CD8-positive, alpha-beta memory T cell (primary cell): ENCODE measurements around the gene TSPAN7. TPM values are rescaled to one million over a fixed set of nuclear protein-coding genes. Genes with fewer than 3 reads are reported as not detected.

Source experiments
- CTCF ChIA-PET: fragments of 350-600 bp; sonication (Branson Sonifier 250); formaldehyde crosslinking; loops from one replicate; lab custom pipeline; 2021; ENCODE audit warnings: antibody characterized with exemption; lab: Charles Lee
- POLR2A ChIA-PET: fragments of 350-600 bp; sonication (Branson Sonifier 250); formaldehyde crosslinking; loops from one replicate; lab custom pipeline; 2021; ENCODE audit warnings: antibody characterized with exemption; lab: Charles Lee
- DNase-seq, 5 donors: peaks; one replicate each; pipeline versions ENCODE4 v3.0.0 to v3.0.0-alpha.2; 2020 to 2022; ENCODE audit warnings: mixed read lengths in 1 of 5
- H3K27ac ChIP-seq: one replicate; pipeline ENCODE4 v1.7.0; 2013; ENCODE audit warnings: low read depth, mild to moderate bottlenecking, low read length, moderate library complexity
- H3K27me3 ChIP-seq: 2 replicates; pipeline ENCODE4 v1.7.0; 2013; ENCODE audit warnings: low read length, mild to moderate bottlenecking; ENCODE audit not compliant: insufficient read depth, poor library complexity, severe bottlenecking
- H3K36me3 ChIP-seq: 2 replicates; pipeline ENCODE4 v1.7.0; 2013; ENCODE audit warnings: mild to moderate bottlenecking, low read length, moderate library complexity; ENCODE audit not compliant: insufficient read depth
- H3K4me1 ChIP-seq: 2 replicates; pipeline ENCODE4 v1.7.0; 2013; ENCODE audit warnings: mild to moderate bottlenecking, low read length, moderate library complexity; ENCODE audit not compliant: insufficient read depth
- H3K4me3 ChIP-seq: 2 replicates; pipeline ENCODE4 v1.7.0; 2013; ENCODE audit warnings: mild to moderate bottlenecking, low read length
- H3K9me3 ChIP-seq: 2 replicates; pipeline ENCODE4 v1.7.0; 2013; ENCODE audit warnings: mild to moderate bottlenecking, low read length
- H3K27ac Mint-ChIP-seq, 8 donors: one replicate each; pipeline ENCODE4 v1.8.0; 2020 to 2021; ENCODE audit warnings: mixed read lengths in 8 of 8, mild to moderate bottlenecking in 6 of 8, inconsistent platforms in 3 of 8, moderate library complexity in 3 of 8
- H3K27me3 Mint-ChIP-seq, 2 donors: one replicate each; pipeline ENCODE4 v1.8.0; 2020 to 2021; ENCODE audit warnings: mixed read lengths in 2 of 2, mild to moderate bottlenecking in 1 of 2, moderate library complexity in 1 of 2
- H3K36me3 Mint-ChIP-seq, 3 donors: one replicate each; pipeline ENCODE4 v1.8.0; 2020 to 2021; ENCODE audit warnings: mixed read lengths in 3 of 3, inconsistent platforms in 1 of 3, mild to moderate bottlenecking in 1 of 3
- H3K4me1 Mint-ChIP-seq, 3 donors: one replicate each; pipeline ENCODE4 v1.8.0; 2020 to 2021; ENCODE audit warnings: mixed read lengths in 3 of 3, inconsistent platforms in 1 of 3, mild to moderate bottlenecking in 1 of 3
- H3K4me3 Mint-ChIP-seq, 7 donors: one replicate each; pipeline ENCODE4 v1.8.0; 2020 to 2021; ENCODE audit warnings: mixed read lengths in 7 of 7, mild to moderate bottlenecking in 6 of 7, moderate library complexity in 4 of 7, inconsistent platforms in 2 of 7
- H3K9me3 Mint-ChIP-seq, 5 donors: one replicate each; pipeline ENCODE4 v1.8.0; 2020 to 2022; ENCODE audit warnings: mixed read lengths in 5 of 5, mild to moderate bottlenecking in 3 of 5, moderate library complexity in 2 of 5, inconsistent platforms in 1 of 5
- polyA plus RNA-seq: library from polyadenylated mRNA; unstranded; fragments of 300-500 nt; fragmentation: Illumina TruSeq; gene quantifications from one replicate; pipeline ENCODE4 v1.2.3, GENCODE V29; 2021
- total RNA-seq, 2 experiments: library from RNA; stranded (reverse); gene quantifications; one replicate each; pipeline ENCODE4 v1.2.3, GENCODE V29; 2021

Gene TSPAN7
- total and polyA plus RNA-seq, 3 experiments from 2014 or later = 0.18 to 0.22 TPM; not detected in 1

- H3K27me3 ChIP-seq = no peaks in the 10 kb centered on the region
These were observed 35.6 kb downstream of the TSPAN7 start for GRCh38 chrX:38596939-38597338.

DNA sequence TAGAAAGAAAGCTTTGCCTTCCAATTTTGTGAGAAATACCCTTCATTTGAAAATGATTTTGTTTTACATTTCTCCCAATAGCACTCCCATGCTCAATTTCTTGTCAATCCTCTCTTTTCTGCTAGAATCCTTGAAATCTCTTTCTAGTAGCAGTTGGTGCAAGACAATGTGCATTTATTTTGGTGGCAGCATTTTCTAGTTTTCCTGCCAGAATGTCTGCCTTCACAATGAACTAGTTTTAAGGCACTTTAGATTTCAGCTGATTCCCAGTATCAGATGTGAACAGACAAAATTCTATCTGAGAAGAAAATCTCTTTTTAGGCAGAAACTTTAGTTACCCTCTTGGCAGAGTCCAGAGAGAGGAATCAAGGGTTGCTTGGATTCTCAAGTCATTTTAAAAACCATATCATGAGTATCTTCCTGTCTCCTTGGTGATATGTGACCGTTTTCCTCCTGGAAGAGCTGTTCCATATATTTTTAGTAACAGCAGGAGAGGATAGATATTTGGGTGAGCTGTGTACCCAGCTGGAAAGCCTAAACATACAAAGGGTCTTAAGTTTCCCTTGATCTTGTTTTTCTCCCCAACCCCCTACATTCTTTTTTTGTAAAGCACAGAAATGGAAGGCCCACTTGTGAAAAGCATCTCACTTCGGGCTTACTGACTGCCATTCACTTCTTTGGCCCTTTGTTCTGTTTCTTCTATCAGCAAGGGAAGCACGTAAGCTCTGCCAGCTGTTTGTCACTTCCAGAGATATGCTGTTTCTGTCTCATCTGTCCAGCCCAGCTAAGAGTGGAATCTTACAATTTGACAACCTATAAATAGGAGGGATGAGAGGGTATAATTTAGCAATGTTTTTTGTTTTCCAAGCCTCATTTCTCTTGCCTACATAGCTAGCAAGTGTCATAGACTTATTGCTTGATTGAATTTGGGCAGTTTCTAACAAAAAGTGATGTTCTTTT lies 38.7 kb downstream of the TSPAN7 start:
- ChIA-PET POLR2A (no interaction called here), CTCF (no interaction called here)
- H3K27me3 Mint-ChIP-seq = peaks cover 9 to 26% of the 10 kb centered on the region in 2 donors
- H3K4me1 ChIP-seq = no peaks in the 10 kb centered on the region
- H3K4me3 ChIP-seq = no peak overlapping the region
- H3K9me3 Mint-ChIP-seq = peaks cover 0 to 4% (median 0%) of the 10 kb centered on the region in 5 donors
- no peak for DNase-seq
- H3K36me3 ChIP-seq = no peaks in the 10 kb centered on the region
- H3K27me3 ChIP-seq = no peaks in the 10 kb centered on the region
- H3K4me1 Mint-ChIP-seq = no peaks in the 10 kb centered on the region
- no peaks in the 10 kb centered on the region for H3K9me3 ChIP-seq
- H3K27ac ChIP-seq = no peak overlapping the region
- H3K4me3 Mint-ChIP-seq = no peak overlapping the region
- no peak overlapping the region for H3K27ac Mint-ChIP-seq
- H3K36me3 Mint-ChIP-seq = no peaks in the 10 kb centered on the region

More at GRCh38 chrX:38596939-38597338, 35.6 kb downstream of the TSPAN7 start:
- H3K27ac Mint-ChIP-seq = no peak overlapping the region
- no peak for DNase-seq
- peaks cover 0 to 2% (median 0%) of the 10 kb centered on the region in 5 donors for H3K9me3 Mint-ChIP-seq
- Histone ChIP-seq H3K36me3 (no peaks in the 10 kb centered on the region), H3K4me3 (no peak overlapping the region), H3K9me3 (no peaks in the 10 kb centered on the region), H3K27ac (no peak overlapping the region), H3K4me1 (no peaks in the 10 kb centered on the region)
- peaks cover 16 to 33% of the 10 kb centered on the region in 2 donors for H3K27me3 Mint-ChIP-seq
- POLR2A ChIA-PET = no interaction called here
- no peaks in the 10 kb centered on the region for H3K4me1 Mint-ChIP-seq
- no peak overlapping the region for H3K4me3 Mint-ChIP-seq
- peaks cover 0 to 3% (median 0%) of the 10 kb centered on the region in 3 donors for H3K36me3 Mint-ChIP-seq
- CTCF ChIA-PET = no interaction called here

GRCh38 chrX:38601866-38602265 lies 40.5 kb downstream of the TSPAN7 start:
- Mint-ChIP-seq H3K9me3 (peaks cover 0 to 4% (median 0%) of the 10 kb centered on the region in 5 donors), H3K4me1 (no peaks in the 10 kb centered on the region), H3K4me3 (no peak overlapping the region), H3K36me3 (no peaks in the 10 kb centered on the region), H3K27ac (no peak overlapping the region), H3K27me3 (peaks cover 9 to 25% of the 10 kb centered on the region in 2 donors)
- Histone ChIP-seq H3K4me1 (no peaks in the 10 kb centered on the region), H3K27ac (no peak overlapping the region), H3K9me3 (no peaks in the 10 kb centered on the region), H3K27me3 (no peaks in the 10 kb centered on the region), H3K4me3 (no peak overlapping the region), H3K36me3 (no peaks in the 10 kb centered on the region)
- no peak for DNase-seq
- ChIA-PET POLR2A (no interaction called here), CTCF (no interaction called here)

- Histone ChIP-seq H3K4me1 (no peaks in the 10 kb centered on the region), H3K9me3 (no peaks in the 10 kb centered on the region), H3K27ac (no peak overlapping the region), H3K27me3 (no peaks in the 10 kb centered on the region), H3K4me3 (no peak overlapping the region), H3K36me3 (no peaks in the 10 kb centered on the region)
- H3K4me3 Mint-ChIP-seq = no peak overlapping the region
- no peak overlapping the region for H3K27ac Mint-ChIP-seq
- H3K4me1 Mint-ChIP-seq = no peaks in the 10 kb centered on the region
- H3K9me3 Mint-ChIP-seq = peaks cover 0 to 4% (median 0%) of the 10 kb centered on the region in 5 donors
- ChIA-PET CTCF (no interaction called here), POLR2A (no interaction called here)
- DNase-seq = no peak
- H3K36me3 Mint-ChIP-seq = no peaks in the 10 kb centered on the region
- peaks cover 3 to 11% of the 10 kb centered on the region in 2 donors for H3K27me3 Mint-ChIP-seq
These were observed 45.5 kb downstream of the TSPAN7 start for GRCh38 chrX:38606821-38607220.

DNA sequence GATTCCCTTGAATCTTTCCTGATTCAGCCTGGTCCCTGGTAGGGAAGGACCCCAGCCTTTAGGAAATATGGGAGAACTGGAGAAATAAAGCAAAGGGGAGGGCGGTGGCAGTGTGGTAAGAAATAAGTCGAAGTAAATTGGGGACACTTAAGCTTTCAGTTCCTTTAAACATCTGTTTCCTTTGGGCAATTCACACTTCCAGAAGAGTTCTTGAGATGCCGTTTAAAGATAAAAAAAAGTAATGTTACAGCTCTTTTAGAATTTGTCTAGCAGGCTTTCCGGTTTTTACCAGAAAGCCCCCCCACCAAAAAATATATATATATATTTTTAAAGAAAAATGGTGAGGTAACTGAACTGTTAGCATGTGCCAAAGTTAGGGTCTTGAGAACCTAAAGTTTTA lies 46.6 kb downstream of the TSPAN7 start:
- Histone ChIP-seq H3K9me3 (no peaks in the 10 kb centered on the region), H3K27ac (no peak overlapping the region), H3K4me1 (no peaks in the 10 kb centered on the region), H3K4me3 (no peak overlapping the region), H3K27me3 (no peaks in the 10 kb centered on the region), H3K36me3 (no peaks in the 10 kb centered on the region)
- Mint-ChIP-seq H3K27me3 (peaks cover 3 to 9% of the 10 kb centered on the region in 2 donors), H3K4me1 (no peaks in the 10 kb centered on the region), H3K4me3 (peak overlapping the region in 1 of 7 donors; percentile 6), H3K36me3 (no peaks in the 10 kb centered on the region), H3K9me3 (no peaks in the 10 kb centered on the region), H3K27ac (no peak overlapping the region)
- no peak for DNase-seq
- ChIA-PET POLR2A (no interaction called here), CTCF (no interaction called here)

- ChIA-PET CTCF (no interaction called here), POLR2A (no interaction called here)
- no peaks in the 10 kb centered on the region for H3K9me3 Mint-ChIP-seq
- no peaks in the 10 kb centered on the region for H3K36me3 ChIP-seq
- no peak overlapping the region for H3K4me3 Mint-ChIP-seq
- no peak overlapping the region for H3K27ac Mint-ChIP-seq
- DNase-seq = no peak
- no peaks in the 10 kb centered on the region for H3K36me3 Mint-ChIP-seq
- no peaks in the 10 kb centered on the region for H3K9me3 ChIP-seq
- H3K4me3 ChIP-seq = no peak overlapping the region
- H3K27ac ChIP-seq = no peak overlapping the region
- no peaks in the 10 kb centered on the region for H3K27me3 ChIP-seq
- H3K4me1 ChIP-seq = no peaks in the 10 kb centered on the region
- no peaks in the 10 kb centered on the region for H3K4me1 Mint-ChIP-seq
- peaks cover 3 to 14% of the 10 kb centered on the region in 2 donors for H3K27me3 Mint-ChIP-seq
These were observed 49.5 kb downstream of the TSPAN7 start for GRCh38 chrX:38610849-38611248.

GRCh38 chrX:38612281-38612680 lies 50.9 kb downstream of the TSPAN7 start:
- no peaks in the 10 kb centered on the region for H3K4me1 ChIP-seq
- Mint-ChIP-seq H3K27ac (no peak overlapping the region), H3K36me3 (no peaks in the 10 kb centered on the region), H3K4me3 (no peak overlapping the region), H3K27me3 (peaks cover 3 to 16% of the 10 kb centered on the region in 2 donors), H3K4me1 (no peaks in the 10 kb centered on the region), H3K9me3 (no peaks in the 10 kb centered on the region)
- DNase-seq = no peak
- no peak overlapping the region for H3K27ac ChIP-seq
- ChIA-PET CTCF (no interaction called here), POLR2A (no interaction called here)
- no peaks in the 10 kb centered on the region for H3K27me3 ChIP-seq
- H3K36me3 ChIP-seq = no peaks in the 10 kb centered on the region
- no peaks in the 10 kb centered on the region for H3K9me3 ChIP-seq
- no peak overlapping the region for H3K4me3 ChIP-seq

GRCh38 chrX:38614485-38614884 lies 53.1 kb downstream of the TSPAN7 start:
- POLR2A ChIA-PET = no interaction called here
- no peaks in the 10 kb centered on the region for H3K36me3 Mint-ChIP-seq
- no peak overlapping the region for H3K27ac ChIP-seq
- H3K27me3 Mint-ChIP-seq = peaks cover 2 to 16% of the 10 kb centered on the region in 2 donors
- no peaks in the 10 kb centered on the region for H3K9me3 Mint-ChIP-seq
- DNase-seq = no peak
- no peaks in the 10 kb centered on the region for H3K27me3 ChIP-seq
- no peaks in the 10 kb centered on the region for H3K4me1 Mint-ChIP-seq
- CTCF ChIA-PET = no interaction called here
- H3K27ac Mint-ChIP-seq = no peak overlapping the region
- no peaks in the 10 kb centered on the region for H3K36me3 ChIP-seq
- no peaks in the 10 kb centered on the region for H3K9me3 ChIP-seq
- no peaks in the 10 kb centered on the region for H3K4me1 ChIP-seq
- no peak overlapping the region for H3K4me3 ChIP-seq
- H3K4me3 Mint-ChIP-seq = no peak overlapping the region
